H1 (cell line): Measurements from ENCODE around the gene GPATCH2. TPM values are rescaled to one million over a fixed set of nuclear protein-coding genes. Genes with fewer than 3 reads are reported as not detected.

Experiments used
- CTCF ChIA-PET: fragments of 300-600 bp; sonication (Branson Sonifier 250); formaldehyde crosslinking; loops from one replicate; lab custom pipeline; 2021; ENCODE audit not compliant: partially characterized antibody; lab: Charles Lee
- POLR2A ChIA-PET: fragments of 300-600 bp; sonication (Branson Sonifier 250); formaldehyde crosslinking; loops from one replicate; lab custom pipeline; 2021; ENCODE audit warnings: inconsistent platforms; ENCODE audit not compliant: partially characterized antibody; lab: Charles Lee
- DNase-seq, 2 experiments: peaks; one replicate each; pipeline versions ENCODE4 v3.0.0 to v3.0.0-alpha.2; 2010 to 2022; ENCODE audit warnings: low spot score in 2 of 2, low read depth in 1 of 2, mixed read lengths in 1 of 2
- FAIRE-seq: peaks from 2 replicates; lab custom pipeline; 2011; peaks lifted over from hg19 to GRCh38; lab: Jason Lieb, UNC
- H2AFZ ChIP-seq: 2 replicates; pipeline ENCODE4 v1.8.1; 2012; ENCODE audit warnings: low read length, inconsistent platforms
- H2AK5ac ChIP-seq: 2 replicates; pipeline ENCODE4 v1.6.1; 2013; ENCODE audit warnings: low read depth, low read length
- H2BK120ac ChIP-seq: replicated peaks from 2 replicates; pipeline ENCODE3; 2013; ENCODE audit warnings: low read depth, low read length, inconsistent platforms
- H2BK12ac ChIP-seq: 2 replicates; pipeline ENCODE4 v1.6.1; 2013; ENCODE audit warnings: low read depth, low read length
- H2BK15ac ChIP-seq: 2 replicates; pipeline ENCODE4 v1.6.1; 2013; ENCODE audit warnings: low read length
- H2BK20ac ChIP-seq: 2 replicates; pipeline ENCODE4 v1.6.1; 2013; ENCODE audit warnings: low read length
- H2BK5ac ChIP-seq: 2 replicates; pipeline ENCODE4 v1.6.1; 2013; ENCODE audit warnings: low read depth, low read length
- H3K14ac ChIP-seq: 2 replicates; pipeline ENCODE4 v1.6.1; 2013; ENCODE audit warnings: inconsistent platforms; ENCODE audit not compliant: insufficient read length
- H3K18ac ChIP-seq: 2 replicates; pipeline ENCODE4 v1.6.1; 2013; ENCODE audit warnings: low read length; ENCODE audit errors: extremely low read depth
- H3K23ac ChIP-seq: 2 replicates; pipeline ENCODE4 v1.6.1; 2013; ENCODE audit warnings: inconsistent platforms; ENCODE audit not compliant: insufficient read length
- H3K23me2 ChIP-seq: 2 replicates; pipeline ENCODE4 v1.6.1; 2013; ENCODE audit warnings: low read depth, low read length
- H3K27ac ChIP-seq: 2 replicates; pipeline ENCODE4 v1.6.1; 2011; ENCODE audit warnings: low read depth, low read length, inconsistent platforms
- H3K27me3 ChIP-seq, 4 experiments: replicated peaks in 1 of 4; 1 replicate in 1 of 4; 2 replicates in 3 of 4; pipeline versions ENCODE4 v1.6.1 to v1.8.1; 2011 to 2013; ENCODE audit warnings: low read length in 3 of 4, mild to moderate bottlenecking in 3 of 4, inconsistent platforms in 2 of 4, mixed read lengths in 2 of 4, moderate library complexity in 1 of 4; ENCODE audit not compliant: control insufficient read depth in 3 of 4, insufficient read depth in 3 of 4; ENCODE audit errors: extremely low read depth in 1 of 4
- H3K36me3 ChIP-seq, 4 experiments: 2 replicates each; pipeline versions ENCODE4 v1.6.1 to v1.8.1; 2011 to 2013; ENCODE audit warnings: mild to moderate bottlenecking in 4 of 4, low read length in 3 of 4, moderate library complexity in 2 of 4, control low read depth in 1 of 4, inconsistent platforms in 1 of 4; ENCODE audit not compliant: insufficient read depth in 4 of 4, control insufficient read depth in 2 of 4
- H3K4ac ChIP-seq: replicated peaks from 2 replicates; pipeline ENCODE3; 2013; ENCODE audit warnings: low read length, low read depth, mixed read lengths, inconsistent platforms; ENCODE audit not compliant: insufficient read length
- H3K4me1 ChIP-seq, 4 experiments: replicated peaks in 1 of 4; 1 replicate in 1 of 4; 2 replicates in 3 of 4; pipeline versions ENCODE4 v1.6.1 to v1.8.1; 2011 to 2013; ENCODE audit warnings: low read length in 3 of 4, inconsistent platforms in 2 of 4, mixed read lengths in 1 of 4; ENCODE audit not compliant: insufficient read depth in 4 of 4, control insufficient read depth in 3 of 4
- H3K4me2 ChIP-seq, 2 experiments: 2 replicates each; pipeline versions ENCODE4 v1.6.1 to v1.8.1; 2011 to 2013; ENCODE audit warnings: low read depth in 2 of 2, low read length in 2 of 2, control low read depth in 1 of 2, inconsistent platforms in 1 of 2, mild to moderate bottlenecking in 1 of 2; ENCODE audit not compliant: insufficient read depth in 1 of 2
- H3K4me3 ChIP-seq, 4 experiments: fragments of 200-600, 300-600 bp in 1 of 4; sonication (generic), shearing (Covaris generic), sonication (Bioruptor Twin) in 1 of 4; 2 replicates each; pipeline versions ENCODE4 v1.5.1 to v1.8.1; 2011 to 2016; ENCODE audit warnings: low read length in 4 of 4, low read depth in 3 of 4, control low read depth in 2 of 4, inconsistent platforms in 2 of 4, mild to moderate bottlenecking in 2 of 4, mixed read lengths in 1 of 4, moderate library complexity in 1 of 4; ENCODE audit not compliant: insufficient read depth in 2 of 4; ENCODE audit errors: extremely low read depth in 1 of 4
- H3K56ac ChIP-seq: replicated peaks from 2 replicates; pipeline ENCODE3; 2013; ENCODE audit warnings: low read depth, mild to moderate bottlenecking, mixed read lengths, low read length, inconsistent platforms; ENCODE audit not compliant: insufficient read length
- H3K79me1 ChIP-seq: 2 replicates; pipeline ENCODE4 v1.6.1; 2013; ENCODE audit warnings: low read depth, low read length, control low read depth
- H3K79me2 ChIP-seq, 2 experiments: 2 replicates each; pipeline versions ENCODE4 v1.6.1 to v1.8.1; 2012 to 2013; ENCODE audit warnings: low read length in 2 of 2, mild to moderate bottlenecking in 2 of 2, inconsistent platforms in 1 of 2; ENCODE audit not compliant: insufficient read depth in 2 of 2, control insufficient read depth in 1 of 2
- H3K9ac ChIP-seq, 4 experiments: replicated peaks in 1 of 4; 1 replicate in 1 of 4; 2 replicates in 3 of 4; pipeline versions ENCODE4 v1.6.1 to v1.8.1; 2011 to 2013; ENCODE audit warnings: low read depth in 3 of 4, low read length in 3 of 4, control low read depth in 2 of 4, mild to moderate bottlenecking in 2 of 4, moderate library complexity in 2 of 4, inconsistent platforms in 1 of 4; ENCODE audit errors: extremely low read depth in 1 of 4
- H3K9me3 ChIP-seq, 2 experiments: 2 replicates each; pipeline versions ENCODE4 v1.6.1 to v1.8.1; 2012 to 2013; ENCODE audit warnings: mild to moderate bottlenecking in 2 of 2, moderate library complexity in 2 of 2, control low read depth in 1 of 2, inconsistent platforms in 1 of 2, low read depth in 1 of 2, low read length in 1 of 2, mixed read lengths in 1 of 2; ENCODE audit not compliant: insufficient read depth in 2 of 2
- H4K20me1 ChIP-seq, 2 experiments: replicated peaks in 1 of 2; 2 replicates each; pipeline versions ENCODE3 to v1.8.1; 2011 to 2013; ENCODE audit warnings: inconsistent platforms in 2 of 2, low read length in 2 of 2, mild to moderate bottlenecking in 1 of 2; ENCODE audit not compliant: insufficient read depth in 2 of 2, control insufficient read depth in 1 of 2
- H4K5ac ChIP-seq: 2 replicates; pipeline ENCODE4 v1.6.1; 2013; ENCODE audit warnings: low read length, low read depth, mixed read lengths, inconsistent platforms; ENCODE audit not compliant: insufficient read length
- H4K8ac ChIP-seq: 2 replicates; pipeline ENCODE4 v1.8.0; 2013; ENCODE audit warnings: mild to moderate bottlenecking, moderate library complexity, low read length, inconsistent platforms; ENCODE audit not compliant: insufficient read depth; ENCODE audit errors: extremely low read depth
- H4K91ac ChIP-seq: replicated peaks from 2 replicates; pipeline ENCODE3; 2013; ENCODE audit warnings: low read length, mixed read lengths, inconsistent platforms; ENCODE audit not compliant: insufficient read length
- FOSL1 ChIP-seq: IDR thresholded peaks from 2 replicates; pipeline ENCODE4 v1.6.1; 2011; ENCODE audit warnings: mild to moderate bottlenecking, low read depth, low read length, moderate library complexity; ENCODE audit not compliant: insufficient read depth
- NRF1 ChIP-seq: IDR thresholded peaks from 2 replicates; pipeline ENCODE4 v1.6.1; 2011; ENCODE audit warnings: mild to moderate bottlenecking, low read depth, low read length, improper control_type of control experiment
- RFX5 ChIP-seq: IDR thresholded peaks from 2 replicates; pipeline ENCODE4 v1.6.1; 2011; ENCODE audit warnings: low read depth, low read length, improper control_type of control experiment, borderline replicate concordance
- SP1 ChIP-seq: IDR thresholded peaks from 2 replicates; pipeline ENCODE4 v1.6.1; 2011; ENCODE audit warnings: low read depth, low read length
- SP4 ChIP-seq: IDR thresholded peaks from 2 replicates; pipeline ENCODE4 v1.6.1; 2012; ENCODE audit warnings: low read length, inconsistent platforms
- YY1 ChIP-seq: IDR thresholded peaks from 2 replicates; pipeline ENCODE4 v1.6.1; 2011; ENCODE audit warnings: low read depth, mild to moderate bottlenecking, low read length
- polyA plus RNA-seq, 7 experiments: library from polyadenylated mRNA; depleted of rRNA in 3 of 7; stranded (reverse) in 5 of 7; unstranded in 2 of 7; fragments of >200 nt in 5 of 7; fragments of 200-250 nt in 2 of 7; gene quantifications; 1 replicate in 5 of 7; 2 replicates in 1 of 7; 4 replicates in 1 of 7; pipeline versions ENCODE4 v1.2.1 to v1.2.3, GENCODE V29; 2011 to 2013; ENCODE audit warnings: missing spikeins in 2 of 7, mixed read lengths in 2 of 7
- total RNA-seq: library from RNA; stranded (reverse); fragmentation: NEBNext Ultra II Directional; extraction: Animal tissue kit (Norgen Biotek cat#: 25700); gene quantifications from 2 replicates; pipeline ENCODE4 v1.2.1, GENCODE V29; 2021
- TF ChIP-seq, protein P1 (sequence below): IDR thresholded peaks from 2 replicates; pipeline ENCODE4 v1.6.1; 2012; ENCODE audit warnings: low read length, inconsistent platforms

Gene GPATCH2
- total and polyA plus RNA-seq, 2 of the 8 experiments (the other 6 are each of a cell fraction or from before 2014, with no cell fraction given) = 3.9 to 13.1 TPM

DNA sequence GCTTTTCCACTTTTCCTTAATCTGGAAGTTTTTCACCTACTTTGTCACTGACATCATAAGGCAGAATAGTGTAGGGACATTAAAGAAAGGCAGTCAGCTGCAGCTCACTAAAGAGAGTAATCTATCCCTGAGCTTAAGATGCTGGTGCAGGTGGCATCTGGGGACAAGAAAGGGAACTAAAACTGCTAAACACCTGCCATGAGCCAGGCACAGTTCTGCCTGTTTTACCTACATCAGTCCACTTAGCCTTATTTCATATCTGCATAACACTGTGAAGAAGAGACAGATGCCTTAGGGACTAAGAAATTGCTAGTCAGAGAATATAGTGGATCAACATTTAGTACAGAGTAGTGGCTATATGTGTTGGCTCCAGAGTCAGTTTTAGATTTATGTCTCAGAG lies 88.1 kb downstream of the GPATCH2 start:
- Histone ChIP-seq H3K4me1 (no peaks in the 10 kb centered on the region), H3K23ac (no peak overlapping the region), H4K91ac (no peak overlapping the region), H3K36me3 (no peaks in the 10 kb centered on the region; a peak in 1 of 8 replicates), H4K5ac (no peak overlapping the region), H3K18ac (no peak overlapping the region), H3K79me2 (no peaks in the 10 kb centered on the region), H3K4me2 (no peak overlapping the region), H3K4ac (no peak overlapping the region), H3K27me3 (no peaks in the 10 kb centered on the region), H3K14ac (no peak overlapping the region), H3K27ac (no peak overlapping the region), H3K23me2 (no peaks in the 10 kb centered on the region), H3K9me3 (peaks cover 0 to 2% of the 10 kb centered on the region in 2 experiments; a peak in 1 of 4 replicates), H2BK20ac (no peak overlapping the region), H2BK15ac (no peak overlapping the region), H2BK12ac (no peak overlapping the region), H3K9ac (no peak overlapping the region), H4K20me1 (no peaks in the 10 kb centered on the region), H2AK5ac (no peak overlapping the region), H2BK5ac (no peak overlapping the region), H2AFZ (no peak overlapping the region), H4K8ac (no peak overlapping the region), H3K4me3 (no peak overlapping the region), H3K56ac (no peak overlapping the region), H2BK120ac (no peak overlapping the region), H3K79me1 (no peaks in the 10 kb centered on the region)
- FAIRE-seq = no peak
- POLR2A ChIA-PET = no interaction called here
- DNase-seq = no peak
- CTCF ChIA-PET = interaction anchor here (0.7 kb wide), 2 partner anchors 215 to 637 kb away, joined by 3 read pairs; no protein-coding TSS in a partner anchor
- TF ChIP-seq, protein P1, sequence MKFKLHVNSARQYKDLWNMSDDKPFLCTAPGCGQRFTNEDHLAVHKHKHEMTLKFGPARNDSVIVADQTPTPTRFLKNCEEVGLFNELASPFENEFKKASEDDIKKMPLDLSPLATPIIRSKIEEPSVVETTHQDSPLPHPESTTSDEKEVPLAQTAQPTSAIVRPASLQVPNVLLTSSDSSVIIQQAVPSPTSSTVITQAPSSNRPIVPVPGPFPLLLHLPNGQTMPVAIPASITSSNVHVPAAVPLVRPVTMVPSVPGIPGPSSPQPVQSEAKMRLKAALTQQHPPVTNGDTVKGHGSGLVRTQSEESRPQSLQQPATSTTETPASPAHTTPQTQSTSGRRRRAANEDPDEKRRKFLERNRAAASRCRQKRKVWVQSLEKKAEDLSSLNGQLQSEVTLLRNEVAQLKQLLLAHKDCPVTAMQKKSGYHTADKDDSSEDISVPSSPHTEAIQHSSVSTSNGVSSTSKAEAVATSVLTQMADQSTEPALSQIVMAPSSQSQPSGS = no peak
- TF ChIP-seq SP4 (no peak), SP1 (no peak), FOSL1 (no peak), NRF1 (no peak), YY1 (no peak), RFX5 (no peak)
